IPS DF 6.9 (cell line): ENCODE measurements around the gene CCSER1.

Experiments used
- DNase-seq: peaks from one replicate; pipeline ENCODE4 v3.0.0-alpha.2; 2013; ENCODE audit warnings: low read depth, low spot score
- H3K27ac ChIP-seq: one replicate; pipeline ENCODE4 v1.5.1; 2013; ENCODE audit warnings: low read length, control low read depth
- H3K27me3 ChIP-seq: 2 replicates; pipeline ENCODE4 v1.6.1; 2013; ENCODE audit warnings: mild to moderate bottlenecking, low read length; ENCODE audit not compliant: control insufficient read depth, insufficient read depth
- H3K36me3 ChIP-seq: 2 replicates; pipeline ENCODE4 v1.6.1; 2013; ENCODE audit warnings: low read length; ENCODE audit not compliant: control insufficient read depth, insufficient read depth
- H3K4me1 ChIP-seq: 2 replicates; pipeline ENCODE4 v1.6.1; 2013; ENCODE audit warnings: low read length; ENCODE audit not compliant: control insufficient read depth, insufficient read depth
- H3K4me3 ChIP-seq: 2 replicates; pipeline ENCODE4 v1.5.1; 2013; ENCODE audit warnings: mild to moderate bottlenecking, low read length
- H3K9me3 ChIP-seq: 2 replicates; pipeline ENCODE4 v1.6.1; 2013; ENCODE audit warnings: low read length, inconsistent platforms; ENCODE audit not compliant: control insufficient read depth, insufficient read depth
- WGBS: extraction: QIAGEN DNeasy Blood & Tissue Kit; methylation state at CpG from one replicate; pipeline ENCODE4 v1.1.7; 2013; ENCODE audit warnings: mixed read lengths, missing lambda C conversion rate; ENCODE audit not compliant: insufficient read length, insufficient coverage; 5-methylcytosine and 5-hydroxymethylcytosine counted together

Gene CCSER1

DNA sequence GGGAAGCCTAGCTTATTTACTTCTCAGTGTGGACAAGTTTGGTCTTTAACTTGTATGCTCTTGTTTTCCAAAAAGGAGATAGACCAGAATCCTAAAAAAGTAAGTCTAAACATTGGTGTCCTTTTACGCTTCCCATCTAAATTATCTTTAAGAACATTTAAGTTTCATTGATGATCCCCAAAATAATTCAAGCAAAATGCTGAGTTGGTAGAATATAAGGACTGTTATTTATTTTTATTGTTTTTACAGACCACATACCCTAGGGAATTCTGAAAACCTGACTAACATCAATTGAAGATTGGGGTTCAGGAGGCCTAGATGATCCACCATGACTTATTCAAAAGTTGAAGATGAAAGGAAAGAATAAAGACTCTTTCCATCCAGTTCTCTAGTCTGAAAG lies 653.0 kb downstream of the CCSER1 start:
- no peak for DNase-seq
- no peaks in the 10 kb centered on the region for H3K27me3 ChIP-seq
- H3K27ac ChIP-seq = no peak overlapping the region
- H3K4me3 ChIP-seq = no peak overlapping the region
- no peaks in the 10 kb centered on the region for H3K4me1 ChIP-seq
- no peaks in the 10 kb centered on the region for H3K36me3 ChIP-seq
- no peaks in the 10 kb centered on the region for H3K9me3 ChIP-seq
- WGBS = no CpG with 5 or more reads among the region's 1 CpG

GRCh38 chr4:90786602-90787001 lies 659.4 kb downstream of the CCSER1 start:
- Histone ChIP-seq H3K4me3 (no peak overlapping the region), H3K36me3 (no peaks in the 10 kb centered on the region), H3K4me1 (no peaks in the 10 kb centered on the region), H3K27ac (no peak overlapping the region), H3K27me3 (no peaks in the 10 kb centered on the region), H3K9me3 (no peaks in the 10 kb centered on the region)
- no CpG with 5 or more reads among the region's 1 CpG for WGBS
- no peak for DNase-seq

- Histone ChIP-seq H3K4me1 (no peaks in the 10 kb centered on the region), H3K27ac (no peak overlapping the region), H3K36me3 (no peaks in the 10 kb centered on the region), H3K27me3 (no peaks in the 10 kb centered on the region), H3K9me3 (no peaks in the 10 kb centered on the region), H3K4me3 (no peak overlapping the region)
- WGBS = no CpG with 5 or more reads among the region's 2 CpGs
- no peak for DNase-seq
These were observed 665.5 kb downstream of the CCSER1 start for GRCh38 chr4:90792696-90793095.

DNA sequence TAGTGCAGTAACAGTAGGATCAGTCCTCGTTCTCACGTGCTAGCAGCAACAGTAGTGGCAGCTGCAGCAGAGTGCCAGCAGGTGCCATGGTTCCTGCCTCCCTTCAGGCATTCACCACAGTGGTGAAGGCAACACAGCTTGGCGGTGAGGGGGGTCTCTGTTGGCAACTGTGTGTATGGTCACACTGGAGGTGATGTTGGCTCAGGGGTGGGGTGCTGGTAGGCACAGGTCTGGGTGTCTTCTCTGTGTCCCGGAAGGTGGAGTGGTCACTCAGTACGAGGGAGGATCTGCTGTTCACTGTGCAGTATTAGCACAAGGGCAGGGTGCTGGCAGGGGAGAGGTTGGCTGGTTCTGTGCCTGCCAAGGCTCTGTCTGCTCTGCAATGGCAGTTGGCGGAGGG lies 671.8 kb downstream of the CCSER1 start:
- Histone ChIP-seq H3K27ac (no peak overlapping the region), H3K36me3 (no peaks in the 10 kb centered on the region), H3K4me1 (no peaks in the 10 kb centered on the region), H3K4me3 (no peak overlapping the region), H3K9me3 (no peaks in the 10 kb centered on the region), H3K27me3 (no peaks in the 10 kb centered on the region)
- no CpG with 5 or more reads among the region's 6 CpGs for WGBS
- DNase-seq = no peak

DNA sequence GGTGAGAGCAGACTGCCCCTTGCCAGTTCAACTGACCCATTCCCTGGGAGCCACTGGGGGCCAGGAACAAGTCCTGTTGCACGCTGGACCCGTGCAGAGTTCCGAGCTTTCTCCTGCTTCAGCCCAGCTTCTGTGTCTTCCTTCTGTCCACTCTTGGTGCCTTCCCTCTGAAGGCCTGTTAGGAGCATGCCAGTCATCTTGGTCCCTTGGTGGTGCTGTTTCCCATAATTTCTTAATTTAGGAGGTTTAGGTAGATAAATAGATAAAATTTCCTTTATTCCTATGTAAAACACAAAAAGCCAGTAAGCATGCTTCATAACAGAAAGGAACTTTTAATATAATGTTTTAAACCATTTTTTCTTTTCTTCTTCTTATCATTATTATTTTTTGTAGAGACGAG lies 672.7 kb downstream of the CCSER1 start:
- no peak overlapping the region for H3K4me3 ChIP-seq
- H3K36me3 ChIP-seq = no peaks in the 10 kb centered on the region
- no peaks in the 10 kb centered on the region for H3K4me1 ChIP-seq
- H3K9me3 ChIP-seq = no peaks in the 10 kb centered on the region
- H3K27ac ChIP-seq = no peak overlapping the region
- H3K27me3 ChIP-seq = no peaks in the 10 kb centered on the region
- no CpG with 5 or more reads among the region's 4 CpGs for WGBS
- no peak for DNase-seq

GRCh38 chr4:90815569-90815968 lies 688.4 kb downstream of the CCSER1 start:
- Histone ChIP-seq H3K36me3 (no peaks in the 10 kb centered on the region), H3K4me1 (no peaks in the 10 kb centered on the region), H3K4me3 (no peak overlapping the region), H3K27me3 (no peaks in the 10 kb centered on the region), H3K9me3 (peaks cover 1% of the 10 kb centered on the region; the same call in 1 of the 2 replicates), H3K27ac (no peak overlapping the region)
- DNase-seq = no peak
- WGBS = no CpG with 5 or more reads among the region's 4 CpGs

DNA sequence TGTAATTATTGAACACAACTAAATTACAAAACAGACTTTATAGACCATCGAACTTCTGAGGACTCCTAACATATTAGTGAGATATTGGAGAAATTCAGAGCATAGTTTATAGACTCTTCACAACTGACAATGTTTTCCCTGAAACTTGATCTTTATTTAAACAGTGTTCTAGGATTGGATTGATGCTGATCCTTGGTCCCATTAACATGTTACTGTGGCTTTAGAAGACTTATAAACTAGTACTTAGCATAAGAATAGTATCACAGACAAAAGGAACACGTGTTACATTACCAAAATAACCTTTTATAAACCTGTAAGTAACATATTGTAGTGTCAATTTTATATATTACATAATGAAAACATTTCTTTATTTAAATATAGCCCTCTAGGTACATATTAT lies 689.6 kb downstream of the CCSER1 start:
- no peaks in the 10 kb centered on the region for H3K4me1 ChIP-seq

DNA sequence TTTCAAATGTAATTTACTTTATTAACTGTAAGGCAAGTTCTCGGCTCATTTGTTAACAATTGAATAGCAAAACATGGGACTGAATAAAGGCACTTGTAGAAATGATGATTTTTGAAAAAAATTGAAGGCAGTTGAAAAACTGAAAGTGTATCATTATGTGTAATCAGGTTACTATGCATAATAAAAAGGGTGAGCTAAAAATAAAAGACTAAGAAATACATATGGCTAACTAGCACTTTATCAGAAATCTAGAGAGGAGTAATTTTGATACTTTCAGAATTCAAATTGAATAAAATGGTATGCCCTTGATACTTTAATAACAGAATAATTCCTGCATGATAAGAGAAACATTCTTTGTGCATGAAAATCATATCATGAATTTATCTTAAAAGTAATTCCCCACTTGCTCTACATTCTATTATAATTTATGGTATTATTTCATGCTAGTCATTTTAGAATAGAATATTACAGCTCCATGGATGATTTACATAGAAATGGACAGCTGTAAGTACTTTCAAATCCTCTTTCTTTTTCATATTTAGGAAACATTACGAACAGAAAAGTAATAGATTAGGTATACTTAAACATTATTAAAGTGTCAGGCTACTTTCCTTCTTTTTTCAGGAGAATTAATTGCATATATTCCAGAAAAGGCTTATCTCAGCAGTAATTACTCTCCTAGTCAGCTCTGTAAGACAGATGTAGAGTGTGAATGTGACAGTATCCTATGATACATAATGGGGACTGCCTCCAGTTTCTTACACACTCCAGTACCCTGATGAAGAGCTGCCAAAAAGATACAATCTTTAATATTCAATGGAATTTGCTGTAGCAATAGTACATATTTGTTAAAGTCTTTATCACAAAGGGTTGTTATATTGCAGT lies 697.3 kb downstream of the CCSER1 start:
- no peak for DNase-seq
- Histone ChIP-seq H3K27me3 (no peaks in the 10 kb centered on the region; the same call in 1 of the 2 replicates), H3K36me3 (no peaks in the 10 kb centered on the region; the same call in 1 of the 2 replicates), H3K4me3 (no peak overlapping the region), H3K9me3 (no peaks in the 10 kb centered on the region), H3K4me1 (no peaks in the 10 kb centered on the region), H3K27ac (no peak overlapping the region)
- no CpG with 5 or more reads among the region's 2 CpGs for WGBS

More for the DNA sequence above, 689.6 kb downstream of the CCSER1 start:
- WGBS = no CpG with 5 or more reads among the region's 2 CpGs
- DNase-seq = no peak
- H3K27me3 ChIP-seq = no peaks in the 10 kb centered on the region
- peaks cover 1% of the 10 kb centered on the region; the same call in 1 of the 2 replicates for H3K9me3 ChIP-seq
- no peaks in the 10 kb centered on the region for H3K36me3 ChIP-seq
- H3K4me3 ChIP-seq = no peak overlapping the region
- H3K27ac ChIP-seq = no peak overlapping the region

DNA sequence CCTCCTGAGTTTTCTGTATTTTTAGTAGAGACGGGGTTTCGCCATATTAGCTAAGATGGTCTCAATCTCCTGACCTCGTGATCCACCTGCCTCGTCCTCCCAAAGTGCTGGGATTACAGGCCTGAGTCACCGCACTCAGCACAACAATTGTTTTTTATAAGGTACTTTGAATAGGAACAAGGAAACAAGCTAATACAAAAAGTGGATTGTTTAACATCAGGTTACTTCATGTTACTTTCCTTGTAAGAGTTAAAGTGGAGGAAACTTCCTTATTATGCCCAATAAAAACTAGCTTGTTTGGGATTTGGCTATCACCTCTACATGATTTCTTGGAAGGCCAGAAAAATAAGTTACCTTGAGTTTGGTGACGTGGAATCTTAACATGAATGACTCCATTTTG lies 698.7 kb downstream of the CCSER1 start:
- Histone ChIP-seq H3K4me3 (no peak overlapping the region), H3K27ac (no peak overlapping the region), H3K4me1 (peaks cover 2% of the 10 kb centered on the region; the same call in 1 of the 2 replicates), H3K27me3 (no peaks in the 10 kb centered on the region; the same call in 1 of the 2 replicates), H3K36me3 (no peaks in the 10 kb centered on the region; the same call in 1 of the 2 replicates), H3K9me3 (no peaks in the 10 kb centered on the region)
- WGBS = no CpG with 5 or more reads among the region's 6 CpGs
- no peak for DNase-seq

- DNase-seq = peak; percentile 75
- no peaks in the 10 kb centered on the region for H3K36me3 ChIP-seq
- H3K4me1 ChIP-seq = peaks cover 4% of the 10 kb centered on the region; the same call in 1 of the 2 replicates
- H3K27me3 ChIP-seq = no peaks in the 10 kb centered on the region
- no peak overlapping the region for H3K27ac ChIP-seq
- no peak overlapping the region for H3K4me3 ChIP-seq
- no CpG with 5 or more reads among the region's 1 CpG for WGBS
- no peaks in the 10 kb centered on the region for H3K9me3 ChIP-seq
These were observed 706.5 kb downstream of the CCSER1 start for GRCh38 chr4:90833706-90834105.

- no peaks in the 10 kb centered on the region for H3K27me3 ChIP-seq
- WGBS = no CpG with 5 or more reads among the region's 1 CpG
- H3K27ac ChIP-seq = no peak overlapping the region
- H3K36me3 ChIP-seq = no peaks in the 10 kb centered on the region
- no peak for DNase-seq
- H3K4me3 ChIP-seq = no peak overlapping the region
- no peaks in the 10 kb centered on the region for H3K9me3 ChIP-seq
- no peaks in the 10 kb centered on the region for H3K4me1 ChIP-seq
These were observed 710.0 kb downstream of the CCSER1 start for GRCh38 chr4:90837241-90837640.
